ENCODE data around the gene HMGXB4.

GRCh38 chr22:35328472-35328885 lies 71.2 kb downstream of the HMGXB4 start:
- TF ChIP-seq CTCF (conservative IDR thresholded peaks at IDR 0.05; ENCODE audit: low read depth, low read length), result no peak
- no peak for TF ChIP-seq POLR2A (IDR thresholded peaks at IDR 0.05; ENCODE audit: low read depth, low read length)

Measured in IMR-90 (cell line).